Upper lobe of left lung (tissue), 6 donors: ENCODE measurements around the gene THAP8. TPM values are rescaled to one million over a fixed set of nuclear protein-coding genes. Genes with fewer than 3 reads are reported as not detected.

Source experiments
- ATAC-seq, 2 donors: fragments of 200-7000 bp; cut with Tn5 transposase; one replicate each; pipeline ENCODE4 v1.9.1; 2022; ENCODE audit warnings: mild to moderate bottlenecking in 2 of 2, moderate library complexity in 2 of 2; ENCODE audit not compliant: low FRiP score in 2 of 2
- DNase-seq, 2 donors: peaks; one replicate each; pipeline ENCODE4 v3.0.0-alpha.2; 2019 to 2020
- H3K27ac ChIP-seq, 4 donors: fragments of 200-600 bp; sonication (generic); one replicate each; pipeline ENCODE4 v1.5.1; 2016 to 2019
- H3K27me3 ChIP-seq, 4 donors: fragments of 200-600 bp; sonication (generic); one replicate each; pipeline ENCODE4 v1.5.1; 2017 to 2019
- H3K36me3 ChIP-seq, 4 donors: fragments of 200-600 bp; sonication (generic); one replicate each; pipeline ENCODE4 v1.5.1; 2016 to 2019
- H3K4me1 ChIP-seq, 4 donors: fragments of 200-600 bp; sonication (generic); one replicate each; pipeline ENCODE4 v1.5.1; 2018 to 2019
- H3K4me3 ChIP-seq, 4 donors: fragments of 200-600 bp; sonication (generic); one replicate each; pipeline ENCODE4 v1.5.1; 2017 to 2019; ENCODE audit warnings: mild to moderate bottlenecking in 2 of 4, moderate library complexity in 1 of 4
- H3K9me3 ChIP-seq, 4 donors: fragments of 200-600 bp; sonication (generic); one replicate each; pipeline ENCODE4 v1.5.1; 2018 to 2019
- CTCF ChIP-seq, 6 experiments: fragments of 450-650 bp in 4 of 6; fragments of 200-600 bp in 2 of 6; sonication (generic) in 2 of 6; IDR thresholded peaks; one replicate each; pipeline ENCODE4 v1.5.1; 2016 to 2019; ENCODE audit warnings: antibody characterized with exemption in 6 of 6
- EP300 ChIP-seq, 4 donors: sonication (generic); formaldehyde crosslinking; IDR thresholded peaks; one replicate each; pipeline ENCODE4 v1.5.1; 2017; ENCODE audit warnings: antibody characterized with exemption in 4 of 4, control low read depth in 2 of 4
- POLR2A ChIP-seq, 4 donors: fragments of 450-650 bp; IDR thresholded peaks; one replicate each; pipeline ENCODE4 v1.5.1; 2016 to 2017; ENCODE audit warnings: antibody characterized with exemption in 4 of 4, mild to moderate bottlenecking in 2 of 4
- POLR2AphosphoS5 ChIP-seq, 2 donors: sonication (generic); formaldehyde crosslinking; IDR thresholded peaks; one replicate each; pipeline ENCODE4 v1.5.1; 2017; ENCODE audit warnings: antibody characterized with exemption in 2 of 2
- WGBS, 2 donors: methylation state at CpG; one replicate each; pipeline ENCODE4 v1.1.5; 2017 to 2018; 5-methylcytosine and 5-hydroxymethylcytosine counted together
- total RNA-seq, 6 donors: library from RNA; depleted of rRNA in 4 of 6; stranded (reverse); fragments of >200 nt in 4 of 6; gene quantifications; one replicate each; pipeline versions ENCODE4 v1.1.0 to v1.2.1, GENCODE V29; 2016 to 2021
- donor health status: DM: no; HTN: no; CAD: no; lungs with moderate emphysema.
- donor health status: DM: no; HTN: yes; CAD: no; lungs with severe emphysema.

Gene THAP8
- total RNA-seq, 6 donors from 2014 or later, result 2.4 to 10.5 (median 7.8) TPM

GRCh38 chr19:36092566-36092965 is 38.5 kb upstream of the THAP8 start:
- peaks cover 0 to 8% (median 0%) of the 10 kb centered on the region in 4 donors for H3K36me3 ChIP-seq
- no peak overlapping the region for H3K27ac ChIP-seq
- no peak for TF ChIP-seq EP300 (IDR thresholded peaks at IDR 0.05)
- no peak for TF ChIP-seq CTCF (IDR thresholded peaks at IDR 0.05)
- DNase-seq, result no peak
- H3K27me3 ChIP-seq, result no peaks in the 10 kb centered on the region
- WGBS, 2 donors, result 91 to 100% methylated on average over 4 to 5 of the region's 7 CpGs
- ATAC-seq, result no peak
- H3K9me3 ChIP-seq, result no peaks in the 10 kb centered on the region
- no peak overlapping the region for H3K4me3 ChIP-seq
- no peaks in the 10 kb centered on the region for H3K4me1 ChIP-seq

GRCh38 chr19:36090910-36091695 is 37.0 kb upstream of the THAP8 start:
- H3K9me3 ChIP-seq, result no peaks in the 10 kb centered on the region
- no peak overlapping the region for H3K27ac ChIP-seq
- no peak overlapping the region for H3K4me3 ChIP-seq
- peaks cover 0 to 8% (median 0%) of the 10 kb centered on the region in 4 donors for H3K36me3 ChIP-seq
- no peaks in the 10 kb centered on the region for H3K4me1 ChIP-seq
- no peak for TF ChIP-seq POLR2A (IDR thresholded peaks at IDR 0.05)
- no peak for TF ChIP-seq POLR2AphosphoS5 (IDR thresholded peaks at IDR 0.05)
- no peak for TF ChIP-seq EP300 (IDR thresholded peaks at IDR 0.05)
- no peak for TF ChIP-seq CTCF (IDR thresholded peaks at IDR 0.05)
- ATAC-seq (no peak), DNase-seq (no peak)
- no peaks in the 10 kb centered on the region for H3K27me3 ChIP-seq
- WGBS, 2 donors, result 92 to 100% methylated on average over 2 to 13 of the region's 13 CpGs

GRCh38 chr19:36089847-36090246 is 35.8 kb upstream of the THAP8 start:
- peaks cover 0 to 8% (median 0%) of the 10 kb centered on the region in 4 donors for H3K36me3 ChIP-seq
- ATAC-seq, result no peak
- H3K4me1 ChIP-seq, result no peaks in the 10 kb centered on the region
- no peak for DNase-seq
- H3K27me3 ChIP-seq, result no peaks in the 10 kb centered on the region
- no peaks in the 10 kb centered on the region for H3K9me3 ChIP-seq
- TF ChIP-seq CTCF (IDR thresholded peaks at IDR 0.05) (no peak), POLR2A (IDR thresholded peaks at IDR 0.05) (no peak), EP300 (IDR thresholded peaks at IDR 0.05) (no peak), POLR2AphosphoS5 (IDR thresholded peaks at IDR 0.05) (no peak)
- 98 to 100% methylated on average over 3 to 5 of the region's 5 CpGs for WGBS, 2 donors
- H3K4me3 ChIP-seq, result no peak overlapping the region
- no peak overlapping the region for H3K27ac ChIP-seq

- 97 to 100% methylated on average over 7 to 9 of the region's 9 CpGs for WGBS, 2 donors
- ATAC-seq, result no peak
- H3K36me3 ChIP-seq, result peaks cover 0 to 11% (median 8%) of the 10 kb centered on the region in 4 donors
Observed at GRCh38 chr19:36086326-36086725, 32.2 kb upstream of the THAP8 start.

More at GRCh38 chr19:36086326-36086725, 32.2 kb upstream of the THAP8 start:
- H3K27me3 ChIP-seq, result no peaks in the 10 kb centered on the region
- DNase-seq, result no peak
- TF ChIP-seq POLR2AphosphoS5 (IDR thresholded peaks at IDR 0.05) (no peak), CTCF (IDR thresholded peaks at IDR 0.05) (no peak), EP300 (IDR thresholded peaks at IDR 0.05) (no peak), POLR2A (IDR thresholded peaks at IDR 0.05) (no peak)
- H3K27ac ChIP-seq, result no peak overlapping the region
- no peaks in the 10 kb centered on the region for H3K4me1 ChIP-seq
- H3K9me3 ChIP-seq, result no peaks in the 10 kb centered on the region
- no peak overlapping the region for H3K4me3 ChIP-seq
